NCI-H524 treated with DMSO at 0.1 percent for 48 hours (cell line): Measurements from ENCODE around the gene IFNGR1.
"Not testable (repeated sequence)": the region's sequence is repeated elsewhere in the genome, so short reads cannot be mapped to it uniquely, and the experiment has no call there.

Source experiments
- DNase-seq: peaks from one replicate; lab custom pipeline; 2025; lab: John Stamatoyannopoulos, UW

IFNGR1 gene

GRCh38 chr6:137213813-137214212 is 5.4 kb downstream of the IFNGR1 start:
- DNase-seq = no peak

- DNase-seq = no peak
These were observed 5.8 kb downstream of the IFNGR1 start for GRCh38 chr6:137213331-137213740.

GRCh38 chr6:137211910-137212309 is 7.3 kb downstream of the IFNGR1 start:
- DNase-seq = no peak

- no peak for DNase-seq
These were observed 8.3 kb downstream of the IFNGR1 start for GRCh38 chr6:137210903-137211302.

GRCh38 chr6:137208279-137208678 is 10.9 kb downstream of the IFNGR1 start:
- DNase-seq = no peak

GRCh38 chr6:137207457-137207856 is 11.7 kb downstream of the IFNGR1 start:
- not testable (repeated sequence) for DNase-seq

GRCh38 chr6:137206577-137206976 is 12.6 kb downstream of the IFNGR1 start:
- DNase-seq = no peak

- DNase-seq = no peak
These were observed 15.9 kb downstream of the IFNGR1 start for GRCh38 chr6:137203256-137203655.

GRCh38 chr6:137202078-137202477 is 17.1 kb downstream of the IFNGR1 start:
- DNase-seq = no peak

GRCh38 chr6:137201006-137201405 is 18.2 kb downstream of the IFNGR1 start:
- DNase-seq = no peak

GRCh38 chr6:137200288-137200687 is 18.9 kb downstream of the IFNGR1 start:
- DNase-seq = no peak

GRCh38 chr6:137197684-137198645 is 21.2 kb downstream of the IFNGR1 start:
- DNase-seq = no peak

- DNase-seq = no peak
These were observed 25.7 kb downstream of the IFNGR1 start for GRCh38 chr6:137193256-137194070.

GRCh38 chr6:137192821-137193220 is 26.4 kb downstream of the IFNGR1 start:
- no peak for DNase-seq

- DNase-seq = no peak
These were observed 27.5 kb downstream of the IFNGR1 start for GRCh38 chr6:137191670-137192069.

- DNase-seq = no peak
These were observed 27.9 kb downstream of the IFNGR1 start for GRCh38 chr6:137191236-137191635.

- no peak for DNase-seq
These were observed 28.5 kb downstream of the IFNGR1 start for GRCh38 chr6:137190583-137191094.

- DNase-seq = no peak
These were observed 30.3 kb downstream of the IFNGR1 start for GRCh38 chr6:137188855-137189254.

GRCh38 chr6:137185290-137185689 is 33.9 kb downstream of the IFNGR1 start:
- no peak for DNase-seq

GRCh38 chr6:137182654-137183073 is 36.5 kb downstream of the IFNGR1 start:
- DNase-seq = no peak

GRCh38 chr6:137181891-137182653 is 37.1 kb downstream of the IFNGR1 start:
- no peak for DNase-seq

GRCh38 chr6:137177611-137178010 is 41.6 kb downstream of the IFNGR1 start:
- DNase-seq = no peak
